ENCODE measurements around the gene LRIT1.
"Not testable (repeated sequence)": the region's sequence is repeated elsewhere in the genome, so short reads cannot be mapped to it uniquely, and the experiment has no call there.

Gene LRIT1, protein sequence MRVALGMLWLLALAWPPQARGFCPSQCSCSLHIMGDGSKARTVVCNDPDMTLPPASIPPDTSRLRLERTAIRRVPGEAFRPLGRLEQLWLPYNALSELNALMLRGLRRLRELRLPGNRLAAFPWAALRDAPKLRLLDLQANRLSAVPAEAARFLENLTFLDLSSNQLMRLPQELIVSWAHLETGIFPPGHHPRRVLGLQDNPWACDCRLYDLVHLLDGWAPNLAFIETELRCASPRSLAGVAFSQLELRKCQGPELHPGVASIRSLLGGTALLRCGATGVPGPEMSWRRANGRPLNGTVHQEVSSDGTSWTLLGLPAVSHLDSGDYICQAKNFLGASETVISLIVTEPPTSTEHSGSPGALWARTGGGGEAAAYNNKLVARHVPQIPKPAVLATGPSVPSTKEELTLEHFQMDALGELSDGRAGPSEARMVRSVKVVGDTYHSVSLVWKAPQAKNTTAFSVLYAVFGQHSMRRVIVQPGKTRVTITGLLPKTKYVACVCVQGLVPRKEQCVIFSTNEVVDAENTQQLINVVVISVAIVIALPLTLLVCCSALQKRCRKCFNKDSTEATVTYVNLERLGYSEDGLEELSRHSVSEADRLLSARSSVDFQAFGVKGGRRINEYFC

DNA sequence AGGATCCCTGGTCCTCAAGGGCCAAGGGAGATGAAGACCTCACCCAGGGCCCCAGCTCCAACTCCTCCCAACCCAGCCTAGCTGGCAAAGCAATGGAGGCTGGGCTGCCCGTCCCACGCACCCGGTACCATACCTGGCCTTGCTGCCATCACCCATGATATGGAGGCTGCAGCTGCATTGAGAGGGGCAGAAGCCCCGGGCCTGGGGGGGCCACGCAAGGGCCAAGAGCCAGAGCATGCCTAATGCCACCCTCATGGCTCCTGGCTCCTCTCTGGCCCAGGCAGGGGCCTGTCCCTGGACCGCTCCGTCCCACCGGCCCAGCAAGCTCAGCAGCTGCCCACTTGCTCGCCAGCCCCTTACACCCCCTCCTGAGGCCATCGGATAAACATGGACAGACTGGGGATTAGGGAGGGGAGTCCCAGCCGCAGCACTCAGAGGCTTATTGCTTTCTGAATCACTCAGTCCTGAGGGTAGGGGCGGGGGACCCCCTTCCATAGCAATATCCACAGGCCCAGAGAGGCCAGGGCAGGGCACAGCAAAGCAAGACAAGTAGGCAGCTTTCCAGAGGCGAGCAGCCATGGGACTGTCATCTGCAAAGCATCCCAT lies at the start of gene LRIT1:
LRIT1 (minus strand) TSS at position 362 of the 606 bp plus-strand sequence; CDS start at position 255, 107 bp downstream.
- in situ Hi-C loops (cut with MboI; ENCODE audit: low sequenced_read_pairs) = no loop called here

DNA sequence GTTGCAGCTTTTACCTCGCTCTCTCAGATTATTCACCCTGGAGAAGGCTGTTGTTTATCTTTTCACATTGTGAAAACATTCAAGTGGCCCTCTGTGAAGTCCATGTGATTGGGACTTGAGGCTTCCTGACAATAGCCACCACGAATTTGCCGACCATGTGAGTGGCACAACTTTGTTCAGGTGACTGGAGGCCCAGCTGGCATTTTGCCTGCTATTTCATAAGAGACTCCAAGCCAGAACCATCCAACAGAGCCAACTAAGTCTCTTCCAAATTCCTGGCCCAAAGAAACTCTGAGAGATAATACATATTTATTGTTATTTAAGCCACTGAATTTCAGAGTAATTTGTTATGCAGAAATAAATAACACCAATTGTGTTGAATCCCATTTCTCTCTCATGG lies 48.9 kb upstream of the LRIT1 start:
- in situ Hi-C loops (cut with MboI; ENCODE audit: low sequenced_read_pairs) = no loop called here

DNA sequence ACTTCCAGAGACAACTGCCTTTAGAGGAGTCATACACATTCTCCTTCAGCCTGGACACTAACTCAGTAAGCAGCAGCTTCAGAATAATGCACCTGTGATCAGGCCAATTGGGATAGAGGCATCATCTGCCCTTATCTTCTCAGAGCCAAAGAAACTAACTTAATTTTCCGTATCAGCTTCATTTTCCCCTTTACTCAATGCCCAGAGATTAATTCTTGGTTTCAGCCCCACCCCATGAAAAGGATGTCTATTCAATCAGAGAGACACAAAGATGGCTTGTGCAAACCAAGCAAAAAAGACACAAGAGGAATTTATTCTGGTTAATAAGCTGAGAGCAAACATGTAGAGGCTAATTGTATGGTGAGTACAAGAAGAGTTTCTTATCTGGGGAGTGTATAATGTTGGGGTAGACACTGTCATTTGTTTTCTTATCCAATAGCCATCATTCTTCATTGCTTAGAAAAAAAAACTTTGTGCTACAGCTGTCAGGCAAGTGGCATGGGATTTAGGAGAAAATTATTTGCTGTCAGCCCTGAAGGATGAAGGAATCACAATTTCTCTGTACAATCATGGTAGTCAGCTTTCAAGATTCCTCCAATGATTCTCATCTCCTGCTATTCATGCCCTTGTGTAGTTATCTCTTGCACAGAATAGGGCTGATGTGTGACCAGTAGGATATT lies 48.3 kb upstream of the LRIT1 start:
- in situ Hi-C loops (cut with MboI; ENCODE audit: low sequenced_read_pairs) = no loop called here

DNA sequence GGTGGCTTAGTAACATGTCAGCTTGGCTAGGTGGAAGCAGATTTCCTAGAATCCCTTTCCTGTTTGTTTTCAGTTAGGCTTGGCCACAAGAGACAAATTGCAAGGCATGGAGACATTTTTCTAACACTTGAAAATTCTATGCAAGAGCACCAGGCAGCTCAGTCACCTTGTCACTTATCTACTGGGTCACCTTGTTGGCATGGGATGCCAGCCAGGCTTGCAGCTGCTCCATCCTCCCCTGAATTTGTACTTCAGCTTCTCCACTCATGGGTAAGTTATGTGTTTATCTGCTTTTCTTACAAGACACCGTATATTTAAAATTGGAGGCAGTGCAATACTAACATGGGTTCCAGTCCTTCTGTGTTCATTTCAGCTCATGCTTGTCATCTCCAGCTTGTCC lies 46.8 kb upstream of the LRIT1 start:
- in situ Hi-C loops (cut with MboI; ENCODE audit: low sequenced_read_pairs) = no loop called here

DNA sequence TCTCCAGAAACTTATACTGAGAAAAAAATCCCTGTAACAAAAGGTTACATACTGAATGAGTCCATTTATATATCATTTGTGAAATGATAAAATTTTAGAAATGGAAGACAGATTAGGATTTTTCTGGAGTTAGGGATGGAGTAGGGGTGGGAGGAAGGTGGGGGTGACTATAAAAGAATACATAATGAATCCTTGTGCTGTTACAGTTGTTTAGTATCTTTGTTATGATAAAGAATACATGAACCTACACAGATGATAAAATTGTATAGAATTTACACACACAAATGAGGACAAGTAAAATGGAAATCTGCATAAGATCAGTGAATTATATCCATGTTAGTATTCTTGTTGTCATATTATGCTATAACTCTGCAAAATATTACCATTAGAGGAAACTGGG lies 45.3 kb upstream of the LRIT1 start:
- in situ Hi-C loops (cut with MboI; ENCODE audit: low sequenced_read_pairs) = no loop called here

DNA sequence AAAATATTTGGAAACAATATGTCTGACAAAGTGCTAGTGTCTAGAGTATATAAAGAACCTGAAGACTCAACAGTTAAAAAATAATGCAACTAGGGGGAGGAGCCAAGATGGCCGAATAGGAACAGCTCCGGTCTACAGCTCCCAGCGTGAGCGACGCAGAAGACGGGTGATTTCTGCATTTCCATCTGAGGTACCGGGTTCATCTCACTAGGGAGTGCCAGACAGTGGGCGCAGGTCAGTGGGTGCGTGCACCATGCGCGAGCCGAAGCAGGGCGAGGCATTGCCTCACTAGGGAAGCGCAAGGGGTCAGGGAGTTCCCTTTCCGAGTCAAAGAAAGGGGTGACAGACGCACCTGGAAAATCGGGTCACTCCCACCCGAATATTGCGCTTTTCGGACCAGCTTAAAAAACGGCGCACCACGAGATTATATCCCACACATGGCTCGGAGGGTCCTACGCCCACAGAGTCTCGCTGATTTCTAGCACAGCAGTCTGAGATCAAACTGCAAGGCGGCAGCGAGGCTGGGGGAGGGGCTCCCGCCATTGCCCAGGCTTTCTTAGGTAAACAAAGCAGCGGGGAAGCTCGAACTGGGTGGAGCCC lies 38.6 kb upstream of the LRIT1 start:
- in situ Hi-C loops (cut with MboI; ENCODE audit: low sequenced_read_pairs) = not testable (repeated sequence)

DNA sequence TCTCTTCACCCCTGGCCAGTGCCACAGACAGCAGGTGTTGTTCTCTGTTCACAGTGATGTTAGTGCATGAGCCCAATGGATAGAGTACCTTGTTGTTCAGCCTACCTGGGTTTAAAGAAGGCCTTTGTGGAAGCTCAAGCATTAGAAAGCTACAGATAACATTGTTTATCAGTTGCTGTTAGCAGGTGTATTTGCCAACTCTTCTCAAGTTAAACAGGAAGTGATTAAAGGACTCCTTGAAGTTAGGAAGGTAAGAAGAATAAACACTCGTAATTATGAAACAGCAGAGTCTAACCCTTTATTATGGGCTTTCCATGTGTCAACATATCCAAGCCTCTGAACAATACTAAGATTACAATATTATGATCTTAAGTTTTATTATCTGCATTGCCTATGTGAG lies 29.4 kb upstream of the LRIT1 start:
- in situ Hi-C loops (cut with MboI; ENCODE audit: low sequenced_read_pairs) = no loop called here

DNA sequence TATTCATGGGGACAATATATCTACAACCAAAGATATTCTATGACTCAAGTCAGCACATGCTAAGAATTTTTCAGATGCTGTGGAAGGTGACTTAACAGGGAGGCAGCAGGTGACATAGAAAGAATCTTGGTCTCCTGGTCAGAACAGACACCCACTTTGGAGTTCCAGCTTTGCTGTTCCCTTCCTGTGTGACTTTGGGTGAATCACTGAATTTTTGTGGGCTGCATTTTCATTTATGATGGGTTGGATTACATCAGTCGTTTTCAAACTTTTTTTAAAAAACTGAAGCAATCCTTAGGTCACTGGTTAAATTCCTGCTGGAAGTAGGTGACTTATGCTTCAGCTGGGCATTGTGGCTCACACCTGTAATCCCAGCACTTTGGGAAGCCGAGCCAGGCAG lies 28.4 kb upstream of the LRIT1 start:
- in situ Hi-C loops (cut with MboI; ENCODE audit: low sequenced_read_pairs) = loop anchor here (10.0 kb wide), 1 partner anchor 265 kb away; no protein-coding TSS in a partner anchor

DNA sequence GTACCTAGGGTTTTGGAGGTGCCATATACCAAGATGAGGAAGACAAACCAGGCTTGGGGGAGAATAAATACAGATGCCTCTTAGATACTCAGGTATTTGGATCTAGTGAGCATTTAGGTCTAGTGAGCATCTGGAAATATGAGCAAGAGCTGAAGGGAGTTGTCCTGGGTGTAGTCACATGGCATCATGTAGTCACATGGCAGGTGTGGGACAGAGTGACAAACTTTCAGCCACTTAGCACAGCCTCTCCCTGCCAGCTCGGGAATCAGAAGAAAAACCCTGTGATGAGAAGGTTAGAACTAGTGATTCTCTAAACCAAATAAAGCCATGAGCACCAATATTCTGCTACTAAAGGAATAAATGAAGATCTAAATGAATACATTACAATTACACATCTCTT lies 27.8 kb upstream of the LRIT1 start:
- in situ Hi-C loops (cut with MboI; ENCODE audit: low sequenced_read_pairs) = loop anchor here (10.0 kb wide), 1 partner anchor 266 kb away; no protein-coding TSS in a partner anchor

DNA sequence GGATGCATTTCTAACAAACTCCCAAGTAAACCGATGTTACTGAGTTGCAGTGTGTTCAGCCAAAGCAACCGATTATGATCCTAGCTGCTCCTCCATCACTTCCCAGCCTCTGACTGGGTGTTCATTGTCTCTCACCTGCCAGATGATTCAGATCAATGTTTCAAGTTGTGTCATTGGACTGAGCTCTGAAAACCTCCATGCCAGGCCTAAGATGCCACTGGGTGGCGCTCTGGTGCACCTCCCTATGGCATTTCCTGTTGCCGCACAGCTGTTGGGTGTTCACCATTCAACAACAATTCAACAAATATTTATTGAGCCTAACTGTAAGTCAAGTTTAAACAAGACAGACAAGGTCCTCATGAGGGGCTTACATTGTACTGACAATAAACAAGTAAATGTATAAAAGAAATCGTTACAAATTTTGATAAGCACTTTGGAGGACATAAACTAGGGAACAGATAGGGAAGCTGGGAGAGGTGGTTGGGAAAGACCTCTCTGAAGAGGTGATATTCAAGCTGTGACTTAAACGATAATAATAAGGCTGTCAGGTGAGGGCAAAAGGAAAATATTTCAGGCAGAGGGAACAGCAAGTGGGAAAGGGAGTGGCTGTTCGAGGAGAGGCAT lies 26.3 kb upstream of the LRIT1 start:
- in situ Hi-C loops (cut with MboI; ENCODE audit: low sequenced_read_pairs) = loop anchor here (10.0 kb wide), 1 partner anchor 267 kb away; no protein-coding TSS in a partner anchor

DNA sequence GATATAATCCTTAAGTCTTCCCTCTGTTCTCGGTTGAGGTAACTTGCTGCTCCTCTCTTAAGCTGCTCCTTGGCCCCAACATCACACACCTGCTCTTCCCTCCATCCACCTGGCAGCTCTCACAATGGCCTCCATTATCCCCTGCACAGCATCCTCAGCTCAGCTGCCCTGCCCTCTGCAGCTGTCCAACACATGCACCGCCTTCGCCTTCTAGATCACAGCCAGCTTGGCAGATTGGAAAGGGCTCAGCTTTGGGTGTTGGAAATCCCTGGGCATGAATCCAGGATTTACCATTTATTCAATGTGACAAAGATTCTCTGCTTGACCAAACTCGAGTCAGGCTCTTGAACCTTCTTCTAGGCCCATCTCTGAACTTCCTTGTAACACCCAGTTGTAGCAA lies 24.1 kb upstream of the LRIT1 start:
- in situ Hi-C loops (cut with MboI; ENCODE audit: low sequenced_read_pairs) = loop anchor here (10.0 kb wide), 1 partner anchor 269 kb away; no protein-coding TSS in a partner anchor

DNA sequence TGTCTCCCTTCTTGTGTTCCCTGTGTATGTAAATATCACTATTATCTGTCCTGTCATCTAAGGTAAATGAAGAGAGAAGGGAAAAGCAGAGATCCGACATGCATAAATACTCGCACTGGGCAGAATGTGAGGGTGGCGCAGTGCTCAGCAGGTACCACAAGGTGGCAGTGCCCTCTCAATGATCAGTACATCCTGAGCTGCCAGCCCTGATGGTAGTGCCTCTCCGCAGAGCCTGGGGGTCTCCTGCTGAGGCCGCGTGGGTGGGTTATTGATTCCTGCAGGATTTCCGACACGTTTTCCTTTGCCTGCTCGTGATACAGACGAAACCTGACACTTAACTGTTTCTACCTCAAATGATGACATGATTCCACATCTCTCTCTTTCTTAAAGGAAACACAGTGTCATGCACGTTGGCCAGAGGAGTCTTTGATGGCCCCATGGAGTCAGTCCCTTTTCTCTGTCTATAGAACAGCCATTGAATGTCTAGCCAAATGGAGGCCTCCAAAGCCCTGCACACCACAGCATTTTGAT lies 23.3 kb upstream of the LRIT1 start:
- in situ Hi-C loops (cut with MboI; ENCODE audit: low sequenced_read_pairs) = loop anchor here (10.0 kb wide), 1 partner anchor 270 kb away; no protein-coding TSS in a partner anchor

DNA sequence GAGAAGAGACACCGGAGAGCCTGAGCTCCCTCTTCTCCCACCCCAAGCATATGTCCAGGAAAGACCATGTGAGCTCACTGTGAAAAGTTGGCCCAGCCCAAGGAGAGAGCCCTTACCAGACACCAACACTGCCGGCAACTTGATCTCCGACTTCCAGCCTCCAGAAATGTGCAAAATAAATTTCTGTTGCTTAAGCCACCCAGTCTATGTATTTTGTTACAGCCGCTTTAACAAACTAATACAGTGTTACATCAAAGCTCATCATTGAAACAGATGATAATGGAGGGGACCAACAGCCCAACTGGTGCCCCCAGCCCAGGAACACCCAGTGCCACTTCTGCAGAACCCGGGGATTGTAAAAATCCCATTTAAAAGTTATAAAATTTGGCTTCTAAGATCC lies 22.4 kb upstream of the LRIT1 start:
- in situ Hi-C loops (cut with MboI; ENCODE audit: low sequenced_read_pairs) = loop anchor here (10.0 kb wide), 1 partner anchor 271 kb away; no protein-coding TSS in a partner anchor

DNA sequence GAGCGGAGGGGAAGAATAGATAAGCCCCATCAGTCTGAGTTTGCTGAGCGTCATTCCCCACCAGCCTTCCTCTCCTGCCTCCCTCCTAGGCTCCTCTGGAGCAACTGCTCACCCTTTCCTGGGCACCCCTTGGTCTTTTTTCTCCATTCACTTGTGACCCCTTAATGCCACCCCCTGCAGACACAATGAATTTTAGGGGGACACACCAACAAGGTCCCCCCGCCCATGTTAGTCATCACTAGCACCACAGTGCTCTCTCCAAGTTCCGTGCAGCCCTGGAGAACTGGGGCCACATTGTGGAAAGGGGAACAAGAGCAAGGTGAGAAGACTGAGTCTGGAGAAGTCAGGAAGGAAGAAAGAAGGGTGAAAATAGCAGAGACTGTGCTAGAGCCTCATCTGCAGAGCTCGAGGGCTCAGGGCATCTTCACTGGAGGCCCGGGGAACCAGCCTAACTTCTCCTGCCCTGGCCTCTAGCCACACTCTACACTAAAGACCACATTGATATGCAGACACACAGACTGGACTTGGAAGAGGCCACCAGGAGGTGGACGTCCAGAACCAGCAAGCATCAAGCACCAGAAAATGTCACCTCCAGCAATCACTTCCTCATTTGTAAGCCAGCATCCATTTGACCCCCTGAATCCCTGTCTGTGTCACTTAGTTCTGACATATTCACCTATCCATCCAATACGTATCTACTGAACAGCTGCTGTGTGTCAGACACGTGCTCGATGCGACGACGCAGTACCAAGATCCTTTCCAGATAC lies 21.0 kb upstream of the LRIT1 start:
- in situ Hi-C loops (cut with MboI; ENCODE audit: low sequenced_read_pairs) = loop anchor here (10.0 kb wide), 1 partner anchor 272 kb away; no protein-coding TSS in a partner anchor

DNA sequence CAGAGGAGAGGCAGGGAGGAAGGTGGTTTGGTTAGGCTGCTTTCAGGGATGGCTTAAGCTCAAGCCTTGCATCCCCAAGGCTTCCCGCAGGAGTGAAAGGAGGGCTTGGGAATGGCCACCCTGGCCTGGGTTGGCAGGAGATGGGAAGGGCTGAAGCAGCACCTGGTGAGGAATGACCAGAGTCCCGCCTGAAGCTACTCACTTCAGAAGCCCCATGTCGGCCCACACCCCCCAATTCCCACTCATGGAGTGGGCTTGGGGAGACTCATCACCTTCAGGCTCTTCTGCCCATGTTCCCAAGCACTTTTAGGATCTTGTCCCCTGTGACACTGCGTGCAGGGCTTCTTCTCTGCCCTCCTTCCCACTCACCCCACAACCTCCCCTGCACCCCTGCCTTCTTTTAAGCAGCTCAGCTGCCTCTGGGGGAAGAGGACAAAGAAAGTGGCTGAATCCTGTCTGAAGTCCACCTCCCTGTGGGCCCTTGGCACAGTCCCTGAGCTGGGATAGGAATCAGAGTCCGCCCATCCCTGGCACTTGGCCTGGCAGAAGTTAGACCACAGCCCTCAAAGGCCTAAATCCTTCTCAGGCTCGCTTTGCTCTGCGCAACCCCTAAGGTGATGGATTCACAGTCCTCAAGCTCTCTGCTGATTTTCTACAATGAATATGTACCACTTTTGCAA lies 20.0 kb upstream of the LRIT1 start:
- in situ Hi-C loops (cut with MboI; ENCODE audit: low sequenced_read_pairs) = loop anchor here (10.0 kb wide), 1 partner anchor 273 kb away; no protein-coding TSS in a partner anchor

DNA sequence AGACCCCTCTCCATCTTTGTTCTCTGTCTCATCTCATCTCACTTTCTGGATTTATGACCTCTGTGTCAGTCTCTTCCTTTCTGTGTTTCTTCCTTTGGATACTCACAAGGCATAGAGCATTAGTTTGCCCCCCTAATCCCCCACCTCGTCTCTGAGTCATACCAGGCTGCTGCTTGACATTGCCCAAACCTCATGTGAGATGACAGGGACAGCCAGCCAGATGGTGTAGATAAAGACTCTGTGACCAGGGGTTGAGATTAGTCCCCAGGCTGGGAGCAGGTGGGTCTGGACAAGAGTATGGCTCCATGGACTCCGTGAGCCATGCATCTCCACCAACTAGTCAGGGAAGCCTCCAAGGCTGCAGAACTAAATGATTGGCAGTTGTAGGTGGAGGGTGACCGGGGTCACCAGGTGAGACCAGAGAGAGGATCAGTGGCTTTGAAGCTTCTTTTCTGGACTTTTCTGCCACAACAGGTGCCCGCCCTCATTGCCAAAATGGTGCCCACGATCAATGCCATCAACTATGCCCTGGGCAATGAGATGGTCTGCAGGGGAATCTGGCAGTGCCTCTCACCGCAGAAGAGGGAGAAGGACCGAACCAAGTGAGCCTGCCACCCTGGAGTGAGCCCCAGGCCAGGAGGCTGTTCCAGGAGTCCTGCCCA lies 16.8 kb upstream of the LRIT1 start:
- in situ Hi-C loops (cut with MboI; ENCODE audit: low sequenced_read_pairs) = no loop called here

DNA sequence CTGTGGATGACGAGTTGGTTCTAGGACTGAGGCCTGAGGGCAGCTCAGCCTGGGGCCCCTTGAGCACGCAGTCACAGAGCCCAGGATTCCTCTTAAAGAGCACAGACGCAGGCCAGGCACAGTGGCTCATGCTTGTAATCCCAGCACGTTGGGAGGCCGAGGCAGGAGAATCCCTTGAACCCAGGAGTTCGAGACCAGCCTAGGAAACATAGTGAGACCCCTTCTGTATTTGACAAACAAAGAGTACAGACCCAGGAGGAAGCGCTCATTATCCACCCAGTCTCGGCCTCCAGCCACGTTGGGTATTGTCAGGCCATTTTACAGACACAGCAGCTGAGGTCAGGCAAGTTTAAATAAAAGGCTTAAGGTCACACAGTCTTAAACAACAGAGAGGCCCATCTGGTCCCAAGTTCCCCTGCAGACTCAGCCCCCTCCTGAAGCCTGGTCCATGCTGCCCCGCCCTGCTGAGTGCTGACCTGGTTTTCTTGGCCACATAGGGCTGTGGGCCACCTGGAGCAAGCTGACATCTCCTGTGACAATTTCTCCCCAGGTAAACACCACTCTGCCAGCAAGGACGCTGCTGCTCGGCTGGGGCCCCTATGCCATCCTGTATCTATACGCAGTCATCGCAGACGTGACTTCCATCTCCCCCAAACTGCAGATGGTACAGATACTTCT lies 16.1 kb upstream of the LRIT1 start:
- in situ Hi-C loops (cut with MboI; ENCODE audit: low sequenced_read_pairs) = no loop called here

Measured in HL-60/S4 treated with retinoic acid at 250 ng/mL for 4 days and 3 days (cell line).